OCI-LY3 (cell line): ENCODE results near the gene TTC13.

Experiments
- H2AFZ ChIP-seq: fragments of 200-600, 300-600 bp; shearing (Covaris generic); 2 replicates; pipeline ENCODE4 v1.6.0; 2014; ENCODE audit warnings: antibody characterized with exemption, low read depth, low read length
- H3K27ac ChIP-seq: fragments of 200-600, 300-600 bp; sonication (generic); 2 replicates; pipeline ENCODE4 v1.5.1; 2014; ENCODE audit warnings: mild to moderate bottlenecking, low read length, moderate library complexity, mixed read lengths
- H3K27me3 ChIP-seq: fragments of 200-600, 300-600 bp; sonication (generic); 2 replicates; pipeline ENCODE4 v1.6.1; 2014; ENCODE audit warnings: low read depth, low read length, mixed read lengths
- H3K36me3 ChIP-seq: fragments of 200-600, 300-600 bp; sonication (generic); replicated peaks from 2 replicates; pipeline ENCODE3; 2014; ENCODE audit warnings: low read depth, low read length, mixed read lengths
- H3K4me1 ChIP-seq: fragments of 300-600, 200-600 bp; sonication (generic); 2 replicates; pipeline ENCODE4 v1.6.1; 2014; ENCODE audit warnings: low read length, mixed read lengths
- H3K4me2 ChIP-seq: fragments of 200-600, 300-600 bp; sonication (generic); 2 replicates; pipeline ENCODE4 v1.6.1; 2014; ENCODE audit warnings: low read length, mixed read lengths
- H3K4me3 ChIP-seq: fragments of 300-600, 200-600 bp; sonication (generic); 2 replicates; pipeline ENCODE4 v1.5.1; 2014; ENCODE audit warnings: antibody characterized with exemption, mild to moderate bottlenecking, low read length, moderate library complexity
- H3K79me2 ChIP-seq: fragments of 300-600, 200-600 bp; shearing (Covaris generic); 2 replicates; pipeline ENCODE4 v1.6.1; 2014; ENCODE audit warnings: mild to moderate bottlenecking, low read length, mixed read lengths
- H3K9ac ChIP-seq: fragments of 300-600, 200-600 bp; shearing (Covaris generic); 2 replicates; pipeline ENCODE4 v1.6.0; 2014; ENCODE audit warnings: mild to moderate bottlenecking, low read length, moderate library complexity
- H3K9me3 ChIP-seq: fragments of 200-600, 300-600 bp; shearing (Covaris generic); 2 replicates; pipeline ENCODE4 v1.6.1; 2014; ENCODE audit warnings: low read length, mixed read lengths; ENCODE audit not compliant: insufficient read depth
- H4K20me1 ChIP-seq: fragments of 200-600, 300-600 bp; sonication (generic); 2 replicates; pipeline ENCODE4 v1.6.1; 2016; ENCODE audit warnings: low read length, mixed read lengths; ENCODE audit not compliant: insufficient read depth
- CTCF ChIP-seq: fragments of 200-600, 300-600 bp; sonication (generic); IDR thresholded peaks from 2 replicates; pipeline ENCODE4 v1.5.1; 2014; ENCODE audit warnings: antibody characterized with exemption, low read length, low read depth
- EZH2phosphoT487 ChIP-seq: fragments of 200-600 bp; shearing (Covaris generic); IDR thresholded peaks from 2 replicates; pipeline ENCODE4 v1.6.1; 2018; ENCODE audit warnings: antibody characterized with exemption, mixed run types, low read depth

Gene TTC13

GRCh38 chr1:230857077-230857476, 121.6 kb downstream of the TTC13 start:
- Histone ChIP-seq H3K79me2 (no peaks in the 10 kb centered on the region), H2AFZ (no peak overlapping the region), H3K4me1 (no peaks in the 10 kb centered on the region), H3K4me3 (no peak overlapping the region), H3K9me3 (no peaks in the 10 kb centered on the region), H3K27me3 (no peaks in the 10 kb centered on the region), H3K27ac (no peak overlapping the region), H3K36me3 (peaks cover 4% of the 10 kb centered on the region), H4K20me1 (no peaks in the 10 kb centered on the region), H3K4me2 (no peak overlapping the region), H3K9ac (no peak overlapping the region)
- TF ChIP-seq EZH2phosphoT487 = no peak
- no peak for TF ChIP-seq CTCF
